ENCODE measurements around the gene ACOT9. TPM values are rescaled to one million over a fixed set of nuclear protein-coding genes. Genes with fewer than 3 reads are reported as not detected.
"Not testable (repeated sequence)": the region's sequence is repeated elsewhere in the genome, so short reads cannot be mapped to it uniquely, and the experiment has no call there.

ACOT9 gene
- total RNA-seq, 5 donors from 2014 or later (not counting 1 experiment from before 2014, with no cell fraction given): 15.0 to 22.1 (median 19.2) TPM

- Histone ChIP-seq H3K27me3 (replicated peaks in 1 of 2; ENCODE audit: control insufficient read depth in 2 of 2, extremely low read depth in 1 of 2, insufficient read depth in 2 of 2, low read length in 1 of 2) (no peaks in the 10 kb centered on the region), H3K4me1 (ENCODE audit: control insufficient read depth in 1 of 2, extremely low read depth in 1 of 2, insufficient read depth in 2 of 2, low read length in 2 of 2) (peaks cover 14 to 18% of the 10 kb centered on the region in 2 experiments), H3K27ac (ENCODE audit: low read length) (peak within 1 kb of the TSS; percentile 93), H3K4me3 (ENCODE audit: control insufficient read depth in 1 of 2, extremely low read depth in 1 of 2, low read length in 1 of 2) (peak within 1 kb of the TSS; percentile 62 to 90), H3K9me3 (no peaks in the 10 kb centered on the region), H3K36me3 (ENCODE audit: control insufficient read depth in 2 of 2, extremely low read depth in 1 of 2, insufficient read depth in 1 of 2, low read length in 1 of 2) (peaks cover 0 to 17% of the 10 kb centered on the region in 2 donors)
- ChIA-PET CTCF (interaction anchor here (0.6 to 2.1 kb wide), 14 partner anchors 10 to 589 kb away, joined by 3 to 14 read pairs (median 4); partner anchors contain the start of genes ACOT9 (in 1 of the 2), APOO (in 1 of the 2), CXorf58 (in 1 of the 2) and EIF2S3 (in 1 of the 2)), POLR2A (interaction anchor here (0.6 to 2.5 kb wide), 15 partner anchors 10 to 271 kb away, joined by 3 to 21 read pairs (median 4); partner anchors contain the start of genes ACOT9 (in 2 of the 2), EIF2S3 (in 1 of the 2) and PRDX4 (in 1 of the 2))
- peak within 1 kb of the TSS; percentile 94 to 95 (median 94) for H3K4me3 Mint-ChIP-seq
- H3K36me3 Mint-ChIP-seq: peaks cover 25% of the 10 kb centered on the region
- no peaks in the 10 kb centered on the region for H3K27me3 Mint-ChIP-seq
- peak; percentile 82 to 95 (median 92) for DNase-seq
- H3K27ac Mint-ChIP-seq: peak within 1 kb of the TSS; percentile 95
- ATAC-seq (replicated peaks in 1 of 4): peak; percentile 90 to 95 (median 94)
- peaks cover 34 to 40% (median 40%) of the 10 kb centered on the region in 3 donors for H3K4me1 Mint-ChIP-seq
- no peaks in the 10 kb centered on the region for H3K9me3 Mint-ChIP-seq
- under 1% methylated on average over 26 of the region's 58 CpGs for WGBS (ENCODE audit: insufficient coverage)
These were observed 40.0 kb upstream of the ACOT9 start, which contains the start of gene SAT1 for GRCh38 chrX:23782863-23783588. TSS of gene SAT1 (plus strand) at chrX:23783173. CDS start at chrX:23783352, 179 bp downstream.

- DNase-seq: no peak
- no peak for ATAC-seq (replicated peaks in 1 of 4)
- H3K9me3 ChIP-seq: no peaks in the 10 kb centered on the region
- Mint-ChIP-seq H3K4me1 (peaks cover 34 to 40% (median 40%) of the 10 kb centered on the region in 3 donors), H3K27me3 (no peaks in the 10 kb centered on the region), H3K27ac (peak overlapping the region; percentile 95), H3K4me3 (peak overlapping the region; percentile 94 to 95 (median 94)), H3K9me3 (no peaks in the 10 kb centered on the region), H3K36me3 (peaks cover 25% of the 10 kb centered on the region)
- no CpG with 5 or more reads among the region's 6 CpGs for WGBS (ENCODE audit: insufficient coverage)
- ChIA-PET POLR2A (interaction anchor here (0.6 to 2.5 kb wide), 11 partner anchors 9 to 272 kb away, joined by 3 to 21 read pairs (median 5); partner anchors contain the start of genes ACOT9 (in 2 of the 2), EIF2S3 (in 1 of the 2) and PRDX4 (in 1 of the 2)), CTCF (interaction anchor here in 1 of 2 donors (0.5 to 2.1 kb wide), 11 partner anchors 9 to 289 kb away, joined by 3 to 14 read pairs (median 4); partner anchors contain the start of genes ACOT9, APOO, CXorf58 and EIF2S3)
- no peak overlapping the region for H3K4me3 ChIP-seq (ENCODE audit: control insufficient read depth in 1 of 2, extremely low read depth in 1 of 2, low read length in 1 of 2)
- H3K36me3 ChIP-seq (ENCODE audit: control insufficient read depth in 2 of 2, extremely low read depth in 1 of 2, insufficient read depth in 1 of 2, low read length in 1 of 2): peaks cover 0 to 17% of the 10 kb centered on the region in 2 donors
- H3K27me3 ChIP-seq (replicated peaks in 1 of 2; ENCODE audit: control insufficient read depth in 2 of 2, extremely low read depth in 1 of 2, insufficient read depth in 2 of 2, low read length in 1 of 2): no peaks in the 10 kb centered on the region
- H3K4me1 ChIP-seq (ENCODE audit: control insufficient read depth in 1 of 2, extremely low read depth in 1 of 2, insufficient read depth in 2 of 2, low read length in 2 of 2): peaks cover 14 to 18% of the 10 kb centered on the region in 2 experiments
- H3K27ac ChIP-seq (ENCODE audit: low read length): peak overlapping the region; percentile 93
These were observed 39.4 kb upstream of the ACOT9 start for GRCh38 chrX:23782455-23782854.

GRCh38 chrX:23779025-23779424 lies 35.9 kb upstream of the ACOT9 start:
- Mint-ChIP-seq H3K4me1 (peaks cover 17 to 24% (median 21%) of the 10 kb centered on the region in 3 donors), H3K27ac (no peak overlapping the region), H3K9me3 (no peaks in the 10 kb centered on the region), H3K27me3 (no peaks in the 10 kb centered on the region), H3K36me3 (peaks cover 5% of the 10 kb centered on the region), H3K4me3 (no peak overlapping the region)
- ChIA-PET CTCF (no interaction called here), POLR2A (no interaction called here)
- ATAC-seq (replicated peaks in 1 of 4) (no peak), DNase-seq (no peak)
- Histone ChIP-seq H3K4me3 (ENCODE audit: control insufficient read depth in 1 of 2, extremely low read depth in 1 of 2, low read length in 1 of 2) (no peak overlapping the region), H3K36me3 (ENCODE audit: control insufficient read depth in 2 of 2, extremely low read depth in 1 of 2, insufficient read depth in 1 of 2, low read length in 1 of 2) (no peaks in the 10 kb centered on the region), H3K27ac (ENCODE audit: low read length) (no peak overlapping the region), H3K27me3 (replicated peaks in 1 of 2; ENCODE audit: control insufficient read depth in 2 of 2, extremely low read depth in 1 of 2, insufficient read depth in 2 of 2, low read length in 1 of 2) (no peaks in the 10 kb centered on the region), H3K4me1 (ENCODE audit: control insufficient read depth in 1 of 2, extremely low read depth in 1 of 2, insufficient read depth in 2 of 2, low read length in 2 of 2) (peaks cover 9 to 14% of the 10 kb centered on the region in 2 experiments), H3K9me3 (no peaks in the 10 kb centered on the region)
- no CpG with 5 or more reads among the region's 4 CpGs for WGBS (ENCODE audit: insufficient coverage)

GRCh38 chrX:23776363-23776762 lies 33.3 kb upstream of the ACOT9 start:
- H3K4me1 ChIP-seq (ENCODE audit: control insufficient read depth in 1 of 2, extremely low read depth in 1 of 2, insufficient read depth in 2 of 2, low read length in 2 of 2): peaks cover under 1 to 19% of the 10 kb centered on the region in 2 experiments
- Mint-ChIP-seq H3K36me3 (no peaks in the 10 kb centered on the region), H3K27ac (no peak overlapping the region), H3K4me3 (no peak overlapping the region), H3K9me3 (no peaks in the 10 kb centered on the region), H3K27me3 (no peaks in the 10 kb centered on the region), H3K4me1 (peaks cover 13 to 22% (median 18%) of the 10 kb centered on the region in 3 donors)
- no peaks in the 10 kb centered on the region for H3K9me3 ChIP-seq
- no peak for DNase-seq
- POLR2A ChIA-PET: no interaction called here
- H3K27ac ChIP-seq (ENCODE audit: low read length): no peak overlapping the region
- CTCF ChIA-PET: no interaction called here
- H3K4me3 ChIP-seq (ENCODE audit: control insufficient read depth in 1 of 2, extremely low read depth in 1 of 2, low read length in 1 of 2): no peak overlapping the region
- no peaks in the 10 kb centered on the region for H3K36me3 ChIP-seq (ENCODE audit: control insufficient read depth in 2 of 2, extremely low read depth in 1 of 2, insufficient read depth in 1 of 2, low read length in 1 of 2)
- WGBS (ENCODE audit: insufficient coverage): no CpG with 5 or more reads among the region's 3 CpGs
- no peak for ATAC-seq (replicated peaks in 1 of 4)
- H3K27me3 ChIP-seq (replicated peaks in 1 of 2; ENCODE audit: control insufficient read depth in 2 of 2, extremely low read depth in 1 of 2, insufficient read depth in 2 of 2, low read length in 1 of 2): no peaks in the 10 kb centered on the region

- peaks cover 11 to 16% (median 13%) of the 10 kb centered on the region in 3 donors for H3K4me1 Mint-ChIP-seq
- no peaks in the 10 kb centered on the region for H3K36me3 Mint-ChIP-seq
- peak overlapping the region; percentile 95 to 96 for H3K27ac Mint-ChIP-seq
- H3K4me3 Mint-ChIP-seq: peak overlapping the region; percentile 52 to 65 (median 57)
- peak in 32 of 35 experiments; percentile 19 to 75 (median 45) for DNase-seq
- WGBS (ENCODE audit: insufficient coverage): no CpG with 5 or more reads among the region's 3 CpGs
- H3K9me3 Mint-ChIP-seq: no peaks in the 10 kb centered on the region
- CTCF ChIA-PET: interaction anchor here (0.7 to 1.6 kb wide), 4 partner anchors 9 to 280 kb away, joined by 3 to 6 read pairs (median 3); partner anchors contain the start of genes ACOT9 (in 1 of the 2) and SAT1 (in 1 of the 2)
- POLR2A ChIA-PET: interaction anchor here in 1 of 2 donors (1.5 kb wide), 1 partner anchor 9 kb away, joined by 10 read pairs; the partner anchor contains the start of gene SAT1
- Histone ChIP-seq H3K27ac (ENCODE audit: low read length) (peak overlapping the region; percentile 96), H3K4me3 (ENCODE audit: control insufficient read depth in 1 of 2, extremely low read depth in 1 of 2, low read length in 1 of 2) (peak overlapping the region in 1 of 2 donors; percentile 23), H3K27me3 (replicated peaks in 1 of 2; ENCODE audit: control insufficient read depth in 2 of 2, extremely low read depth in 1 of 2, insufficient read depth in 2 of 2, low read length in 1 of 2) (no peaks in the 10 kb centered on the region), H3K9me3 (no peaks in the 10 kb centered on the region), H3K4me1 (ENCODE audit: control insufficient read depth in 1 of 2, extremely low read depth in 1 of 2, insufficient read depth in 2 of 2, low read length in 2 of 2) (peaks cover 0 to 15% of the 10 kb centered on the region in 2 experiments), H3K36me3 (ENCODE audit: control insufficient read depth in 2 of 2, extremely low read depth in 1 of 2, insufficient read depth in 1 of 2, low read length in 1 of 2) (no peaks in the 10 kb centered on the region)
- no peaks in the 10 kb centered on the region for H3K27me3 Mint-ChIP-seq
- peak; percentile 88 to 99 (median 92) for ATAC-seq (replicated peaks in 1 of 4)
These were observed 30.6 kb upstream of the ACOT9 start for GRCh38 chrX:23773601-23774175.

- H3K9me3 ChIP-seq, CTCF ChIA-PET: not testable (repeated sequence)
- POLR2A ChIA-PET: interaction anchor here in 1 of 2 donors (0.6 kb wide), 1 partner anchor 360 kb away, joined by 7 read pairs; no protein-coding TSS in a partner anchor
These were observed 28.0 kb upstream of the ACOT9 start for GRCh38 chrX:23771086-23771485.

More at GRCh38 chrX:23771086-23771485, 28.0 kb upstream of the ACOT9 start:
- peaks cover 11 to 19% (median 13%) of the 10 kb centered on the region in 3 donors for H3K4me1 Mint-ChIP-seq
- not testable (repeated sequence) for H3K27me3 ChIP-seq (replicated peaks in 1 of 2; ENCODE audit: control insufficient read depth in 2 of 2, extremely low read depth in 1 of 2, insufficient read depth in 2 of 2, low read length in 1 of 2); H3K4me3 ChIP-seq (ENCODE audit: control insufficient read depth in 1 of 2, extremely low read depth in 1 of 2, low read length in 1 of 2); DNase-seq; H3K36me3 Mint-ChIP-seq; H3K27me3 Mint-ChIP-seq; H3K36me3 ChIP-seq (ENCODE audit: control insufficient read depth in 2 of 2, extremely low read depth in 1 of 2, insufficient read depth in 1 of 2, low read length in 1 of 2); H3K27ac ChIP-seq (ENCODE audit: low read length); H3K9me3 Mint-ChIP-seq; H3K4me3 Mint-ChIP-seq; H3K27ac Mint-ChIP-seq; ATAC-seq (replicated peaks in 1 of 4)
- WGBS (ENCODE audit: insufficient coverage): 93% methylated on average over 5 of the region's 7 CpGs
- peaks cover 0 to 15% of the 10 kb centered on the region in 2 experiments for H3K4me1 ChIP-seq (ENCODE audit: control insufficient read depth in 1 of 2, extremely low read depth in 1 of 2, insufficient read depth in 2 of 2, low read length in 2 of 2)
